Right lobe of liver (tissue), 6 donors: Measurements from ENCODE around the gene SERPINB1. TPM values are rescaled to one million over a fixed set of nuclear protein-coding genes. Genes with fewer than 3 reads are reported as not detected.

Experiments used
- ATAC-seq, 4 donors: fragments of 200-7000 bp; cut with Tn5 transposase; one replicate each; pipeline ENCODE4 v1.9.1; 2020; ENCODE audit warnings: mild to moderate bottlenecking in 4 of 4, moderate library complexity in 4 of 4
- DNase-seq, 3 donors: peaks; one replicate each; pipeline ENCODE4 v3.0.0-alpha.2; 2020
- H3K27ac ChIP-seq, 3 donors: fragments of 200-600 bp; one replicate each; pipeline ENCODE4 v1.8.0; 2022
- H3K27me3 ChIP-seq, 2 donors: fragments of 200-600 bp; one replicate each; pipeline ENCODE4 v1.8.0; 2022
- H3K36me3 ChIP-seq, 4 donors: fragments of 200-600 bp; sonication (generic) in 1 of 4; one replicate each; pipeline versions ENCODE4 v1.5.1 to v1.8.0; 2017 to 2022; ENCODE audit warnings: control low read depth in 1 of 4
- H3K4me1 ChIP-seq, 4 donors: fragments of 200-600 bp; sonication (generic) in 1 of 4; one replicate each; pipeline versions ENCODE4 v1.5.1 to v1.8.0; 2017 to 2022; ENCODE audit warnings: control low read depth in 1 of 4
- H3K4me3 ChIP-seq, 3 donors: fragments of 200-600 bp; one replicate each; pipeline ENCODE4 v1.8.0; 2022
- H3K9me3 ChIP-seq, 4 donors: fragments of 200-600 bp; sonication (generic) in 1 of 4; one replicate each; pipeline versions ENCODE4 v1.5.1 to v1.8.0; 2017 to 2022; ENCODE audit warnings: control low read depth in 1 of 4
- POLR2A ChIP-seq: fragments of 450-650 bp; IDR thresholded peaks from one replicate; pipeline ENCODE4 v1.6.1; 2017; ENCODE audit warnings: antibody characterized with exemption, mild to moderate bottlenecking
- WGBS: methylation state at CpG from one replicate; pipeline ENCODE4 v1.1.6; 2018; ENCODE audit warnings: low coverage, low lambda C conversion rate; ENCODE audit not compliant: insufficient coverage; ENCODE audit errors: missing lambda C conversion rate; 5-methylcytosine and 5-hydroxymethylcytosine counted together
- intact Hi-C, 2 donors: fragments of 100-400 bp; cut with DNase I; formaldehyde crosslinking; loops; one replicate each; pipeline versions ENCODE4 v1.11.2 to v1.14.1; 2022
- total RNA-seq, 6 experiments: library from RNA; depleted of rRNA in 2 of 6; stranded (reverse); fragments of >200 nt in 2 of 6; fragmentation: NEBNext Ultra II Directional in 3 of 6; extraction: Animal tissue kit (Norgen Biotek cat#: 25700) in 3 of 6; gene quantifications; one replicate each; pipeline versions ENCODE4 v1.1.0 to v1.2.4, GENCODE V29; 2016 to 2023
- TF ChIP-seq, protein P1 (sequence below), 4 donors: fragments of 200-600 bp in 3 of 4; fragments of 450-650 bp in 1 of 4; IDR thresholded peaks; one replicate each; pipeline versions ENCODE4 v1.5.1 to v1.8.0; 2016 to 2022; ENCODE audit warnings: antibody characterized with exemption in 4 of 4, mild to moderate bottlenecking in 2 of 4
- donor health status: DM: no; HTN: yes; CAD: no.
- donor health status: DM: no; HTN: no; CAD: no.
- donor health status: DM: no; HTN: no; CAD: no.
- donor health status: DM: no; HTN: yes; CAD: no.
- donor health status: DM: no; HTN: yes; CAD: no.

SERPINB1 gene
- total RNA-seq, 6 experiments from 2014 or later: 7.2 to 44.6 (median 25.2) TPM

DNA sequence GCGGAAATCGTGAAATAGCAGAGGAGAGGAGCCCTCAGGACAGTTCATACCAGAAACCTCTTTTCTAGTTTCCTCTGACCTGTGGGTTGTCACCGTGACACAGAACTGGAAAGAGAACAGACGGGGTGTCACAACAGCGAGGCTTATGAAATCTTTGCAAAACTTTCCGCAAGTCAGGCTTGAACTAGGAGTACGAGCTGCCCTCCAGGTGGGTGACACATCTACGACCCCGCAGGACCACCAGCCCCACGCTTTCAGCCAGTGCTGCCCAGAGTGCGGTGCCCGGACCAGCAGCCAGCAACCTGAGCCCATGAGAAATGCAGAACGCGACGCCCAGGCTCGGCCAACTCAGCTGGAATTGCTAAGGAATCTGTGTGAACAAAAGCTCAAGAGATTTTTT lies 45.7 kb downstream of the SERPINB1 start:
- H3K9me3 ChIP-seq: no peaks in the 10 kb centered on the region
- intact Hi-C loops: no loop called here
- H3K27me3 ChIP-seq: no peaks in the 10 kb centered on the region
- TF ChIP-seq, protein P1, sequence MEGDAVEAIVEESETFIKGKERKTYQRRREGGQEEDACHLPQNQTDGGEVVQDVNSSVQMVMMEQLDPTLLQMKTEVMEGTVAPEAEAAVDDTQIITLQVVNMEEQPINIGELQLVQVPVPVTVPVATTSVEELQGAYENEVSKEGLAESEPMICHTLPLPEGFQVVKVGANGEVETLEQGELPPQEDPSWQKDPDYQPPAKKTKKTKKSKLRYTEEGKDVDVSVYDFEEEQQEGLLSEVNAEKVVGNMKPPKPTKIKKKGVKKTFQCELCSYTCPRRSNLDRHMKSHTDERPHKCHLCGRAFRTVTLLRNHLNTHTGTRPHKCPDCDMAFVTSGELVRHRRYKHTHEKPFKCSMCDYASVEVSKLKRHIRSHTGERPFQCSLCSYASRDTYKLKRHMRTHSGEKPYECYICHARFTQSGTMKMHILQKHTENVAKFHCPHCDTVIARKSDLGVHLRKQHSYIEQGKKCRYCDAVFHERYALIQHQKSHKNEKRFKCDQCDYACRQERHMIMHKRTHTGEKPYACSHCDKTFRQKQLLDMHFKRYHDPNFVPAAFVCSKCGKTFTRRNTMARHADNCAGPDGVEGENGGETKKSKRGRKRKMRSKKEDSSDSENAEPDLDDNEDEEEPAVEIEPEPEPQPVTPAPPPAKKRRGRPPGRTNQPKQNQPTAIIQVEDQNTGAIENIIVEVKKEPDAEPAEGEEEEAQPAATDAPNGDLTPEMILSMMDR (IDR thresholded peaks at IDR 0.05): no peak
- TF ChIP-seq POLR2A: no peak
- ATAC-seq (no peak), DNase-seq (no peak)
- WGBS: 69% methylated on average over 9 of the region's 16 CpGs
- no peaks in the 10 kb centered on the region for H3K36me3 ChIP-seq
- no peak overlapping the region for H3K27ac ChIP-seq
- no peaks in the 10 kb centered on the region for H3K4me1 ChIP-seq
- H3K4me3 ChIP-seq: no peak overlapping the region

DNA sequence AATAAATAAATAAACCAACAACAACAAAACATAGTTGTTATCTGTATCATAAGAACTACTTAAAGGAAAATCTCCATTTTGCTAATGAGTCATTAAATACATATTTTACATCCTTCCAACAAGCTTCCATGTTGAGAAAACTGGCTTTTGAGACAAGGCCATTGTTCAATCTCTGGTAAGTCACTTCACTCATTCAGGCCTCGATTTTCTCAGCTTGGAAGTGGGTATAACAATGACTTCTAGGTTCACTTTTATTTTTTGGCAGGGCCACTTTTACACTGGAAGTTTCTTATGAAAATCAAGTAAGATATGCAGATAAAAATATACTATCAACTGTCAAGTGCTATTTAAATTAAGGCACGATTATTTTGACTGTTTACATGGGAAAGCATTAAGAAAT lies 46.5 kb downstream of the SERPINB1 start:
- Histone ChIP-seq H3K4me1 (no peaks in the 10 kb centered on the region), H3K4me3 (no peak overlapping the region), H3K36me3 (no peaks in the 10 kb centered on the region), H3K9me3 (no peaks in the 10 kb centered on the region), H3K27ac (no peak overlapping the region), H3K27me3 (no peaks in the 10 kb centered on the region)
- ATAC-seq (no peak), DNase-seq (no peak)
- TF ChIP-seq POLR2A: no peak
- TF ChIP-seq, protein P1 (IDR thresholded peaks at IDR 0.05): no peak
- intact Hi-C loops: no loop called here
- 68% methylated on average over 2 of the region's 2 CpGs for WGBS

DNA sequence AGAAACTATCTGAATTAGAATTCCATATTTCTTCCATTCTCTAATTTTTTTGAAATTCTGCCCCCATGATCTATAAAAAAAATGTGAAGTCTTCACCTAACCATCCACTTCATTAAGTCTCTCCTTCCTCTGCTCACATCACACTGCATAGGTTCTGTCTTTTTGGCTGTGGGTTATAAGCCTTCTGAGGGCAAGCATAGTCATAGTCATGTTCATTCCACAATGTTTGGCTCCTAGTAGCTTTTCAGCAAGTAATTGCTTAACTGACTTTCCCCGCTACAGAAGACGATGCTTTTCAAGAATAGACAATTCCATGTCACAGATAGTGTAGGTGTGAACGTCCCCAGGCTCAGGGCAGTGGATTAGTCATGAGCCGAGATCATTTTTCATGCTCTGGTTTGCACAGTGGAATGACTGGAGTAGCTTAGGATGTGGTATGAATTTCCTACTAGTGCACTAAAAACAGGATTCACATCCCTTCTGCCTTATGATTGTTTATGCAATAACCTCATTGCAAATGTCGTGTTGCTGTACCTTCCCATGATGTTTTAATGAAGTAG lies 47.4 kb downstream of the SERPINB1 start:
- Histone ChIP-seq H3K27me3 (no peaks in the 10 kb centered on the region), H3K36me3 (no peaks in the 10 kb centered on the region), H3K9me3 (no peaks in the 10 kb centered on the region), H3K4me3 (no peak overlapping the region), H3K27ac (no peak overlapping the region), H3K4me1 (no peaks in the 10 kb centered on the region)
- ATAC-seq (no peak), DNase-seq (no peak)
- 62% methylated on average over 5 of the region's 5 CpGs for WGBS
- no peak for TF ChIP-seq POLR2A
- TF ChIP-seq, protein P1 (IDR thresholded peaks at IDR 0.05): no peak
- intact Hi-C loops: no loop called here

DNA sequence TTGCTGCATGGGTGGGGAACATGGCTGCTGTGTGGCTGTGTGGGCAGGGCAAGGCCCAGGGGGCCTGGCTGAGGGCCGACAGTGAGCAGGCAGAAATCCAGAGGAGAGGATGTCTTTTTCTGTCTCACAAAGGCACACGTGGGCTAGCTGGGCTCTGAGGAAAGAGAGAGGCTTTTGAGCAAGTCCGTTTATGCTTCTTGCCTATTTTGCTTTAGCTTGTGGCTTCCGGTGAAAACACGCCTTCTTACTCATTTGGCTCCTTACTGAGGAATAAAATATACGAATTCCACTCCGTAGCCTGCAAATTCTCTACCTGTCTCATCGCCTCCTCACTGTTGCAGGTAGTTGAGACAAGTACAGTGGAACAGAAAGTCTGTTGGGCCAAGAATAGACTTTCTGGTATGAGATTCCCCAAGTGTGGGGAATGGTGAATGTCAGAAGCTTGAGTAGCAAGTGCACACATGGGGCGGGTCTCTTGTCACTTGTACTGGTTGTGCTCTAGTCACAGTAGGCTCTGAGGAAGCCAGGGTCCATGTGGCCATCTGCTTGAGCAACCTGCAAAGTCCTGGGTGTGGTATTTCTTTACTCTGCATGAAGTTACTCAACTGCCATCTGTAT lies 48.0 kb downstream of the SERPINB1 start:
- Histone ChIP-seq H3K9me3 (no peaks in the 10 kb centered on the region), H3K36me3 (no peaks in the 10 kb centered on the region), H3K27me3 (no peaks in the 10 kb centered on the region), H3K4me1 (no peaks in the 10 kb centered on the region), H3K4me3 (no peak overlapping the region), H3K27ac (no peak overlapping the region)
- ATAC-seq (peak in 3 of 4 donors; percentile 8 to 26 (median 21)), DNase-seq (no peak)
- TF ChIP-seq, protein P1 (IDR thresholded peaks at IDR 0.05): no peak
- TF ChIP-seq POLR2A: no peak
- WGBS: 66% methylated on average over 7 of the region's 9 CpGs
- intact Hi-C loops: no loop called here
